DMS 273 (cell line): ENCODE results near the gene UPK3BL2.
"Not testable (repeated sequence)": the region's sequence is repeated elsewhere in the genome, so short reads cannot be mapped to it uniquely, and the experiment has no call there.

Source experiments
- DNase-seq: peaks from one replicate; lab custom pipeline; 2025; ENCODE audit not compliant: unreplicated experiment; lab: John Stamatoyannopoulos, UW

UPK3BL2 gene

GRCh38 chr7:102532127-102532526, 11.4 kb downstream of the UPK3BL2 start:
- DNase-seq = not testable (repeated sequence)

- DNase-seq = not testable (repeated sequence)
Observed at GRCh38 chr7:102531583-102531982, 11.9 kb downstream of the UPK3BL2 start.

- DNase-seq = not testable (repeated sequence)
Observed at GRCh38 chr7:102527822-102528793, 15.4 kb downstream of the UPK3BL2 start.

GRCh38 chr7:102527182-102527581, 16.3 kb downstream of the UPK3BL2 start:
- DNase-seq = not testable (repeated sequence)

- not testable (repeated sequence) for DNase-seq
Observed at GRCh38 chr7:102524803-102525202, 18.7 kb downstream of the UPK3BL2 start.

GRCh38 chr7:102520797-102521196, 22.7 kb downstream of the UPK3BL2 start:
- not testable (repeated sequence) for DNase-seq

- not testable (repeated sequence) for DNase-seq
Observed at GRCh38 chr7:102517550-102518147, 25.8 kb downstream of the UPK3BL2 start, which contains the start of gene RASA4B. Gene RASA4B, minus strand, starts transcription at chr7:102517777. Its CDS starts 67 bp downstream, at chr7:102517710.

- not testable (repeated sequence) for DNase-seq
Observed at GRCh38 chr7:102516951-102517350, 26.5 kb downstream of the UPK3BL2 start.

- not testable (repeated sequence) for DNase-seq
Observed at GRCh38 chr7:102515889-102516288, 27.6 kb downstream of the UPK3BL2 start.

- not testable (repeated sequence) for DNase-seq
Observed at GRCh38 chr7:102514881-102515721, 28.4 kb downstream of the UPK3BL2 start.

GRCh38 chr7:102512642-102513221, 30.8 kb downstream of the UPK3BL2 start:
- not testable (repeated sequence) for DNase-seq

- not testable (repeated sequence) for DNase-seq
Observed at GRCh38 chr7:102511860-102512522, 31.5 kb downstream of the UPK3BL2 start.

- not testable (repeated sequence) for DNase-seq
Observed at GRCh38 chr7:102510575-102510974, 32.9 kb downstream of the UPK3BL2 start.

- not testable (repeated sequence) for DNase-seq
Observed at GRCh38 chr7:102507410-102508088, 35.9 kb downstream of the UPK3BL2 start.

- not testable (repeated sequence) for DNase-seq
Observed at GRCh38 chr7:102505298-102506185, 38.0 kb downstream of the UPK3BL2 start.

GRCh38 chr7:102503141-102503540, 40.4 kb downstream of the UPK3BL2 start:
- DNase-seq = not testable (repeated sequence)

GRCh38 chr7:102498321-102498720, 45.2 kb downstream of the UPK3BL2 start:
- DNase-seq = not testable (repeated sequence)

- DNase-seq = not testable (repeated sequence)
Observed at GRCh38 chr7:102497308-102497707, 46.2 kb downstream of the UPK3BL2 start.
